ENCODE data around the gene C8B. TPM values are rescaled to one million over a fixed set of nuclear protein-coding genes. Genes with fewer than 3 reads are reported as not detected.

Gene C8B
- total RNA-seq, 4 donors from 2014 or later: not detected

DNA sequence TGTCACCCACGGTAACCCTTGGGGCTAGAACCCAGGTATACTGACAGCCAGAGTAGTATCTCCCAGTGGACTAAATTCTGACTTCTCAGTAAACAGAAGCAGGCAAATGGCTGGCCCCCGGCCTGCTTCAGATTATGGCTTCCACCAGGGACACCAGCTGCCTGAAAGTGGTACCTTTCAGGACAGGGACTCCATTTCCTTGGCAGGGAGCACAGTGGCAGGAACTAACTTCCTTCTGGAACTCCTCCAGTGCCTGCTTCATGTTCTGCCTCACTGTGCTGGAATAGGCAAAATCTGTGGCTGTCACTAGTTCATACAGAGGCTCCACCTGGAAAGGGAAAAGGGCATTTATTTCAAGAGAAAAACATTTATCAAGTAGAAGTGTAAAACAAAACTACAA is 32.7 kb downstream of the C8B start:
- WGBS, 2 donors: 80 to 82% methylated on average over 2 of the region's 2 CpGs

DNA sequence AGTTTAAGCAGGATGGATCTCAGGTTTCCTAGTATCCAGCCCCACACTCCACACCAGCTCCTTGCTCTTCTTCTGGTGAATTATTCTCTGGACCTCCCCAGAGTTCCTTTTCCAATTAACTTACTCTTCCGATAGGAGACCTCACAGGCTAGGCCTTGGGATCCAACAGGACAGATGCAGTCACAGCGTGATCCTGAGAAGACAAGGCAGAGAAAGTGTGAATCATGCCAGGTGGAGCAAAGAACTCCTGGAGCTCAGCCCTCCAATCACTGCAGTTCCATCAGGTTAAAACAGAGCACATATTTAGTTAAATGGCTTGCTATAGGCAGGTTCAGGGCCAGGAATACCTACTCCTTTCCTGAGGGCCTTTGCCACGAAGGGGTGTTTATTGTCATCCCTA is 34.1 kb downstream of the C8B start:
- Histone ChIP-seq H3K36me3 (no peaks in the 10 kb centered on the region), H3K9me3 (no peaks in the 10 kb centered on the region), H3K27ac (no peak overlapping the region), H3K27me3 (no peaks in the 10 kb centered on the region), H3K4me1 (no peaks in the 10 kb centered on the region), H3K4me3 (no peak overlapping the region)
- no peak for DNase-seq (ENCODE audit: low spot score in 2 of 2)
- WGBS, 2 donors: 65 to 69% methylated on average over 3 of the region's 3 CpGs
- TF ChIP-seq POLR2A (IDR thresholded peaks at IDR 0.05): no peak
- TF ChIP-seq, protein P1, sequence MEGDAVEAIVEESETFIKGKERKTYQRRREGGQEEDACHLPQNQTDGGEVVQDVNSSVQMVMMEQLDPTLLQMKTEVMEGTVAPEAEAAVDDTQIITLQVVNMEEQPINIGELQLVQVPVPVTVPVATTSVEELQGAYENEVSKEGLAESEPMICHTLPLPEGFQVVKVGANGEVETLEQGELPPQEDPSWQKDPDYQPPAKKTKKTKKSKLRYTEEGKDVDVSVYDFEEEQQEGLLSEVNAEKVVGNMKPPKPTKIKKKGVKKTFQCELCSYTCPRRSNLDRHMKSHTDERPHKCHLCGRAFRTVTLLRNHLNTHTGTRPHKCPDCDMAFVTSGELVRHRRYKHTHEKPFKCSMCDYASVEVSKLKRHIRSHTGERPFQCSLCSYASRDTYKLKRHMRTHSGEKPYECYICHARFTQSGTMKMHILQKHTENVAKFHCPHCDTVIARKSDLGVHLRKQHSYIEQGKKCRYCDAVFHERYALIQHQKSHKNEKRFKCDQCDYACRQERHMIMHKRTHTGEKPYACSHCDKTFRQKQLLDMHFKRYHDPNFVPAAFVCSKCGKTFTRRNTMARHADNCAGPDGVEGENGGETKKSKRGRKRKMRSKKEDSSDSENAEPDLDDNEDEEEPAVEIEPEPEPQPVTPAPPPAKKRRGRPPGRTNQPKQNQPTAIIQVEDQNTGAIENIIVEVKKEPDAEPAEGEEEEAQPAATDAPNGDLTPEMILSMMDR (IDR thresholded peaks at IDR 0.05): no peak
- TF ChIP-seq EP300 (IDR thresholded peaks at IDR 0.05): no peak

More for the DNA sequence above, 32.7 kb downstream of the C8B start:
- DNase-seq (ENCODE audit: low spot score in 2 of 2): no peak
- Histone ChIP-seq H3K27ac (no peak overlapping the region), H3K36me3 (no peaks in the 10 kb centered on the region), H3K27me3 (no peaks in the 10 kb centered on the region), H3K4me3 (no peak overlapping the region), H3K9me3 (no peaks in the 10 kb centered on the region), H3K4me1 (no peaks in the 10 kb centered on the region)
- TF ChIP-seq, protein P1 (IDR thresholded peaks at IDR 0.05): no peak
- TF ChIP-seq EP300 (IDR thresholded peaks at IDR 0.05) (no peak), POLR2A (IDR thresholded peaks at IDR 0.05) (no peak)

DNA sequence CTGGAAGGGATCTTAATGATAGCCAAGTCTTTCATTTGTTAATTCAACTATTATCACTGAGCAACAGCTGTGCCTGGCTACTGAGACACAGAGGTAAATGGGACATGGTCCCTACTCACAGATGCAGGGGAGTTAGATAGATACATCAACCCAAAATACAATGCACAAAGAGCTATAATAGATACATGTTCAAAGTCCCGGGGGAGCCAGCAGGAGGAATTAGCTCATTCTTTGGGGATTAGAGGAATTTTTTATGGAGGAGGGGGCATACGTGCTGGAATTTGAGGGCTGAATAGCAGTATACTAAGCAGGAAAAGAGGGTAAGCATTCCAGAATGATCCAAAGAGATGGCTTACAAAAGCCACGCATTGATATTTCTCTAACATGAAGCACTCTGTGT is 34.6 kb downstream of the C8B start:
- no peak for DNase-seq (ENCODE audit: low spot score in 2 of 2)
- 20 to 27% methylated on average over 3 of the region's 3 CpGs for WGBS, 2 donors
- no peaks in the 10 kb centered on the region for H3K27me3 ChIP-seq
- no peak overlapping the region for H3K27ac ChIP-seq
- no peaks in the 10 kb centered on the region for H3K4me1 ChIP-seq
- TF ChIP-seq EP300 (IDR thresholded peaks at IDR 0.05) (no peak), POLR2A (IDR thresholded peaks at IDR 0.05) (no peak)
- TF ChIP-seq, protein P1 (IDR thresholded peaks at IDR 0.05): no peak
- H3K4me3 ChIP-seq: no peak overlapping the region
- no peaks in the 10 kb centered on the region for H3K36me3 ChIP-seq
- no peaks in the 10 kb centered on the region for H3K9me3 ChIP-seq

DNA sequence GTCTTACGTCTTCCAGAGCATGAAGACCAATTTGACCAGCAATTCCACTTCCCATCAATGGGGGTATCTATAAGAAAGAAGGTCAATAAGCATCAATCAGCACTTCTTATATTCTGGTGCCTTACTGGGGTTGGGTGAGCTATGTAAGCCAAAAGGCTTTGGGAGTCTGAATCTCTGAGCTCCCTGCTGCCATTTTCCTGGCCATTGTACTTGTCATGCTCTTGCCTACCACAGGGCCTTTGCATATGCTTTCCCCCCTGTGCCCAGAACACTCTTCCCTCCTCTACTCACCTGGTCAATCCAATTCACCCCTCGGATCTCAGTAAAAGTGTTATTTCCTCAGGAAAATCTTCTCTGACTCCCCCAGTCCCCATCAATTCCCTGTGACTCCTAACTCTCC is 36.3 kb downstream of the C8B start:
- no peak for TF ChIP-seq POLR2A (IDR thresholded peaks at IDR 0.05)
- no peak for TF ChIP-seq EP300 (IDR thresholded peaks at IDR 0.05)
- TF ChIP-seq, protein P1 (IDR thresholded peaks at IDR 0.05): no peak
- 90% methylated on average over 2 of the region's 2 CpGs for WGBS, 2 donors
- Histone ChIP-seq H3K4me3 (no peak overlapping the region), H3K4me1 (no peaks in the 10 kb centered on the region), H3K27me3 (no peaks in the 10 kb centered on the region), H3K27ac (no peak overlapping the region), H3K36me3 (no peaks in the 10 kb centered on the region), H3K9me3 (no peaks in the 10 kb centered on the region)
- no peak for DNase-seq (ENCODE audit: low spot score in 2 of 2)

DNA sequence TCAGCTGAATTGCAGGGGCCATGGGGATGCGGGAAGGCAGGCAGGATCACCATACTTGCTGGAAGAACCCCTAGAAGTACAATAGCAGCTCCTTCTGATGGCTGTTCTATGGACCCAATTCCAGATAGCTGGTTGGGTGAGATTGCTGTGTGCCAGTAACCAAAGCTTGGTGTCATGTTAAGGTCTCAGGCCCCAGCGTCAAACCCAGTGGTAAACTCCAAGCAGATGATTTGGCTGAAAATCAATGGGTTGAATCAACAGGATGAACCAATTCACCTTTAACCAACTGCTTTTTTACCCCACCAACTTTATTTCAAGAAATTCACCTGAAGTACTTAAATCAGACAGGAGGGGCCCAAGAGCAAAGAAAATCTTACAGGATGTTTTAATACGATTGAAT is 37.8 kb downstream of the C8B start:
- 92 to 95% methylated on average over 3 of the region's 3 CpGs for WGBS, 2 donors
- no peak for DNase-seq (ENCODE audit: low spot score in 2 of 2)
- Histone ChIP-seq H3K27ac (no peak overlapping the region), H3K9me3 (no peaks in the 10 kb centered on the region), H3K4me3 (no peak overlapping the region), H3K4me1 (no peaks in the 10 kb centered on the region), H3K27me3 (no peaks in the 10 kb centered on the region), H3K36me3 (no peaks in the 10 kb centered on the region)
- TF ChIP-seq POLR2A (IDR thresholded peaks at IDR 0.05) (no peak), EP300 (IDR thresholded peaks at IDR 0.05) (no peak)
- TF ChIP-seq, protein P1 (IDR thresholded peaks at IDR 0.05): no peak

Data from tibial nerve (tissue), 4 donors.